Measurements from ENCODE around the gene DSCAML1. TPM values are rescaled to one million over a fixed set of nuclear protein-coding genes. Genes with fewer than 3 reads are reported as not detected.
A peak's percentile ranks its signal among the peaks of the same experiment; 100 is the strongest.

The DSCAML1 gene
- total RNA-seq, 2 donors from 2014 or later, result 0.33 to 1.6 TPM

DNA sequence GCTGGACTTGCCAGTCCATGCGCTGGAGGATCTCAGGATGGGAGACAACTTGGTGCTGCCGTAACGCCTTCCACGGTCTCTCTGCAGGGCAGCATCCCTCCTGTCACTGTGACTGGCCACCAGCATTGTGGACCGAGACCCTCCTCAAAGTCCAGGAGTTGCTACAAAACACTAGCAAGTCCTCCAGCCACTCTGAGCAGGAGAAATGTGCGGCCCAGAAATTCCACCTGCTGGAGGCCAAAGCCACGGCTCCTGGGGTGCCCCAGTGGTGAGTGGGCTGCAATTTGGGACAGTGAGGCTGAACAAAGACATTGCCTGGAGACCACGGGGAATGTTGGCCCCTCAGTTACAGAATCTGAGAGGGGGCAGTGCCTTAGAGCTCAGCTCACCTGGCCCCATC lies 6.9 kb upstream of the DSCAML1 start:
- H3K27ac ChIP-seq, result no peak overlapping the region
- intact Hi-C loops (cut with DNase I), result no loop called here
- 85% methylated on average over 8 of the region's 8 CpGs; no CpG with 5 or more reads in 1 of the 2 donors for WGBS, 2 donors
- no peak for DNase-seq
- no peak for ATAC-seq
- H3K9me3 ChIP-seq, result no peaks in the 10 kb centered on the region
- no peak for TF ChIP-seq POLR2A (IDR thresholded peaks at IDR 0.05)
- TF ChIP-seq, protein P1, sequence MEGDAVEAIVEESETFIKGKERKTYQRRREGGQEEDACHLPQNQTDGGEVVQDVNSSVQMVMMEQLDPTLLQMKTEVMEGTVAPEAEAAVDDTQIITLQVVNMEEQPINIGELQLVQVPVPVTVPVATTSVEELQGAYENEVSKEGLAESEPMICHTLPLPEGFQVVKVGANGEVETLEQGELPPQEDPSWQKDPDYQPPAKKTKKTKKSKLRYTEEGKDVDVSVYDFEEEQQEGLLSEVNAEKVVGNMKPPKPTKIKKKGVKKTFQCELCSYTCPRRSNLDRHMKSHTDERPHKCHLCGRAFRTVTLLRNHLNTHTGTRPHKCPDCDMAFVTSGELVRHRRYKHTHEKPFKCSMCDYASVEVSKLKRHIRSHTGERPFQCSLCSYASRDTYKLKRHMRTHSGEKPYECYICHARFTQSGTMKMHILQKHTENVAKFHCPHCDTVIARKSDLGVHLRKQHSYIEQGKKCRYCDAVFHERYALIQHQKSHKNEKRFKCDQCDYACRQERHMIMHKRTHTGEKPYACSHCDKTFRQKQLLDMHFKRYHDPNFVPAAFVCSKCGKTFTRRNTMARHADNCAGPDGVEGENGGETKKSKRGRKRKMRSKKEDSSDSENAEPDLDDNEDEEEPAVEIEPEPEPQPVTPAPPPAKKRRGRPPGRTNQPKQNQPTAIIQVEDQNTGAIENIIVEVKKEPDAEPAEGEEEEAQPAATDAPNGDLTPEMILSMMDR (IDR thresholded peaks at IDR 0.05), result no peak
- H3K4me3 ChIP-seq, result no peak overlapping the region
- no peaks in the 10 kb centered on the region for H3K36me3 ChIP-seq (replicated peaks in 1 of 2; ENCODE audit: insufficient read depth in 1 of 2, low read depth in 2 of 2)
- H3K4me1 ChIP-seq, result no peaks in the 10 kb centered on the region
- no peaks in the 10 kb centered on the region for H3K27me3 ChIP-seq

DNA sequence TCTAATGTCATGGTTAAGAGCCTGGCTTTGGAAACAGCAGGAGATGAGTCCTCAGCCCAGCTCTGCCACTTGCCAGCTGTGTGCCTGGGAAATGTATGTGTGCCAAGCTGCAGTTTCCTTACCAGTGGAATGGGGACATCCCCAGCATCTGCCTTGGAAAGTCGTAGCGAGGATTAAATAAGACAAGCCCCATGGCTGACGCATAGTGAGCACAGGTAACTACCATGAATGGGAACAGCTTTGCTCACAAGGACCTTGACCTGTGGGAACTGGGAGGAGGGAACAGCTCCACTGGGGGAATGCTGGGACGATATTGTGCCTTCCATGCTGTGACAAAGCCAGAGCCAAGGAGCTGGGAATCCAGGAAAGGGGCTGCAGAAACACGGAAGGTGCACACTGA lies 2.6 kb upstream of the DSCAML1 start:
- intact Hi-C loops (cut with DNase I), result no loop called here
- no peak for DNase-seq
- Histone ChIP-seq H3K9me3 (no peaks in the 10 kb centered on the region), H3K27ac (no peak overlapping the region), H3K4me3 (no peak overlapping the region), H3K4me1 (peaks cover 21% of the 10 kb centered on the region), H3K27me3 (peaks cover 4 to 20% of the 10 kb centered on the region in 2 donors), H3K36me3 (replicated peaks in 1 of 2; ENCODE audit: insufficient read depth in 1 of 2, low read depth in 2 of 2) (no peaks in the 10 kb centered on the region)
- 41 to 66% methylated on average over 5 of the region's 5 CpGs for WGBS, 2 donors
- ATAC-seq, result no peak
- TF ChIP-seq, protein P1 (IDR thresholded peaks at IDR 0.05), result no peak
- no peak for TF ChIP-seq POLR2A (IDR thresholded peaks at IDR 0.05)

DNA sequence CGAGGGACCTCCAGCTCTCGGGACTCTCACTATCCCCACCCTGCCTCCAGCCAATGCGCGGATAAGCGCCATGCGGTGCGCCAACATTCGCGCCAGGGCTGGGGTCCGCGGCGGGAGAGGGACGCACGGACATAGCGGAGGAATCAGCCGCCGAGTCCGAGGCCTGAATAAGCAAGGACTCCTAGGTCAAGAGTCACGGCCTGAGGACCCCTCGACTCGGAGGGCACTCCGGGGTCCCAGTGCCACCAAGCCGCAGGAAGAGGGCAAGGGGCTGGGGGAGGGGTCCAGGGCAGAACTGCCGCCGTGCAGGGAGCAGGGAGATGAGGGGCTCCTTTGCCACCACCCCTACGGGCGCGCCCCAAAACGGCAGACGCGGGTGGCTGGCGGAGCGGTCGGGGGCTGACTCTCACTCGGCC lies 552 bp downstream of the DSCAML1 start:
- H3K27me3 ChIP-seq, result peaks cover 4 to 22% of the 10 kb centered on the region in 2 donors
- no peak overlapping the region for H3K27ac ChIP-seq
- TF ChIP-seq, protein P1 (IDR thresholded peaks at IDR 0.05), result no peak
- TF ChIP-seq POLR2A (IDR thresholded peaks at IDR 0.05), result no peak
- intact Hi-C loops (cut with DNase I), result no loop called here
- no peak overlapping the region for H3K4me3 ChIP-seq
- 2% methylated on average over 13 to 35 of the region's 35 CpGs for WGBS, 2 donors
- peaks cover 21% of the 10 kb centered on the region for H3K4me1 ChIP-seq
- DNase-seq (no peak), ATAC-seq (no peak)
- no peaks in the 10 kb centered on the region for H3K9me3 ChIP-seq
- H3K36me3 ChIP-seq (replicated peaks in 1 of 2; ENCODE audit: insufficient read depth in 1 of 2, low read depth in 2 of 2), result no peaks in the 10 kb centered on the region

DNA sequence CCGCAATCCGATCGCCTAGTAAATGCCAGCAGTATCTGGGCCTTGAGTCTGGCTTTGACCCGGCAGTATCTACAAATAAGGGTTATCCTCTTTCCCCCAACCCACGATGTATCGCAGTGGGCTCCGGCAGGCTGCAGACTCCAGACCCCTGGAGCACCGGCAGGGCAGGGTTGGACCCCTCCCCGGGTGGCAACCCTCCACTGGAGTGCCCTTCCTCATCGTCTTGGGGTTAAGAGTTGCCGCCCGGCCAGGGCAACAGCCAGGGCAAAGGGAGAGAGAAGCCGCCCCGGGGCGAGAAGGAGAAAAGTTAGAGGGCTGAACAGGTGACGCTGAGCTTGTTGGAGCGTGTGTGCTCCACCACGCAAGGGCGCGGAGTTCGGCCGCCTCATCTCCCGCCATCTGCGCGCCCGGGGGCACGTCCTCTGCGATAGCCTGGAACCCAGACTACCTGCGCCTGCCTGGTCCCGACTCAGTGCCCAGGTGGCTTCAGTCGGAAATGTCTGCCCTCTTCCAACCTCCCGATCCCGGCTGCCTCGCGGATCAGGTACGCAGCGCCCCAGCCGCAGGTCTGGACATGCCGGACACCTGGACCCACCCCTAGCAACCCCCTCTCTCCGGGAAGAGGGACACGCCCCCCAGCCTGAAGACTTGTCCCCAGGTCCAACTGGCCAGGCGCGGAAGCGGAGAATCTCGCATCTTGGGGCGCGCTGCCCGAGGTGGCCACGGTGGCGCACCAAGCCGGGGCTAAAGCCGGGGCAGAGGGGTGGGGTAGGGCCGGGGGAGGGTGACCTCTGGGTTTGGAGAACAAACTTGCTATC lies 1.2 kb downstream of the DSCAML1 start:
- DNase-seq, result no peak
- H3K4me3 ChIP-seq, result no peak overlapping the region
- intact Hi-C loops (cut with DNase I), result no loop called here
- peaks cover 21% of the 10 kb centered on the region for H3K4me1 ChIP-seq
- ATAC-seq, result peak; percentile 34
- WGBS, 2 donors, result 5 to 10% methylated on average over 29 to 53 of the region's 53 CpGs
- H3K36me3 ChIP-seq (replicated peaks in 1 of 2; ENCODE audit: insufficient read depth in 1 of 2, low read depth in 2 of 2), result no peaks in the 10 kb centered on the region
- no peak overlapping the region for H3K27ac ChIP-seq
- no peak for TF ChIP-seq POLR2A (IDR thresholded peaks at IDR 0.05)
- TF ChIP-seq, protein P1 (IDR thresholded peaks at IDR 0.05), result no peak
- no peaks in the 10 kb centered on the region for H3K9me3 ChIP-seq
- peaks cover 4 to 22% of the 10 kb centered on the region in 2 donors for H3K27me3 ChIP-seq
